Measurements from ENCODE around the gene NEK4. TPM values are rescaled to one million over a fixed set of nuclear protein-coding genes. Genes with fewer than 3 reads are reported as not detected.

Gene NEK4
- polyA plus RNA-seq, 1 donor from 2014 or later: 11.3 TPM

DNA sequence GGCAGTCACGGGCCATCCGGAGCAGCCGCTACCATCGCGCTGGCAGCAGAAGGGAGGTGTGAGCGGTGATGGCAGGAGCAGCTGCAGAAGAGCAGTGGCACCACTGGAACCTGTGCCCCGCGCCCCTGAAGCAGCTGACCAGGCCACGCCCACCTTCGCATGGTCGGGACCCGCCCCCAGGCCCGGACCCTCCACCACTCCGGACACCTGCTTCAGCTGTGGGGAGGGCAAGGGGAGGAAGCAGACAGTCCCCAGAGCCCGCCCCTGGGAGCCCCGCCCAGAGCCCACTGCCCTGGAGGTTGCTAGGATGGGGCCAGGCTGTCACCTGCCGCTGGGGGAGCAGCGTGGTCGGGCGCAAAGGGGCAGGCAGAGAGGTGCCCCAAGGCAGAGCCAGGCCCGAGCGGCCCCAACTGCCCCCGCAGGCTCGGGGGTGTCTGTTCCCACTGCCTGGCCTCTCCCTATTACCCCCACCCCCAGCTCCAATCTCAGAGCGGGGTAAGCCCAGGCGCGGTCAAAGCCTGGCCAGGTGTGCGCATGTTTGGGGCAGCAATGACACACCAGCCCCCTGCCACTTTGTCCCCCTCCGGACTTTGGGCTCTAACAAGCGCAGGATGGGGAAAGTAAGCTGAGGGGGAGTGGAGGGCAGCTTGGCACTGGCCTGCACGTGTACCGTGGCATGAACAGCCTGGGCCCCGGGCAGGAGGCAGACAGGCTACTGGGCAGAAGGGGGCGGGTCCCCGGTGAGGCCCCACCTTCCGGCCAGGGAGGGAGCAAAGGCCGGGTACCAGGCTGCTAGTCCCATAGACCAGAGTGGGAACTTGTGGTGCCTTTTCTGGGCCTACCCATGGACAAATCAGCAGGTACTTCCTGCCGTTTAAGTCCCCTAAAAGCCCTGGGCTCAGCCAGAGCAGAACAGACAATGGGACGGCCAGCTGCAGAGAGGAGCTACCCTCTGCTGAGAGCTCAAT is 56.1 kb downstream of the NEK4 start:
- H3K4me3 Mint-ChIP-seq: no peak overlapping the region
- peaks cover 0 to 1% (median under 1%) of the 10 kb centered on the region in 3 donors for H3K9me3 Mint-ChIP-seq
- peaks cover 10 to 18% (median 10%) of the 10 kb centered on the region in 3 donors for H3K4me1 Mint-ChIP-seq
- no peak overlapping the region for H3K27ac Mint-ChIP-seq
- H3K27me3 Mint-ChIP-seq: no peaks in the 10 kb centered on the region
- peaks cover 9% of the 10 kb centered on the region for H3K36me3 Mint-ChIP-seq

DNA sequence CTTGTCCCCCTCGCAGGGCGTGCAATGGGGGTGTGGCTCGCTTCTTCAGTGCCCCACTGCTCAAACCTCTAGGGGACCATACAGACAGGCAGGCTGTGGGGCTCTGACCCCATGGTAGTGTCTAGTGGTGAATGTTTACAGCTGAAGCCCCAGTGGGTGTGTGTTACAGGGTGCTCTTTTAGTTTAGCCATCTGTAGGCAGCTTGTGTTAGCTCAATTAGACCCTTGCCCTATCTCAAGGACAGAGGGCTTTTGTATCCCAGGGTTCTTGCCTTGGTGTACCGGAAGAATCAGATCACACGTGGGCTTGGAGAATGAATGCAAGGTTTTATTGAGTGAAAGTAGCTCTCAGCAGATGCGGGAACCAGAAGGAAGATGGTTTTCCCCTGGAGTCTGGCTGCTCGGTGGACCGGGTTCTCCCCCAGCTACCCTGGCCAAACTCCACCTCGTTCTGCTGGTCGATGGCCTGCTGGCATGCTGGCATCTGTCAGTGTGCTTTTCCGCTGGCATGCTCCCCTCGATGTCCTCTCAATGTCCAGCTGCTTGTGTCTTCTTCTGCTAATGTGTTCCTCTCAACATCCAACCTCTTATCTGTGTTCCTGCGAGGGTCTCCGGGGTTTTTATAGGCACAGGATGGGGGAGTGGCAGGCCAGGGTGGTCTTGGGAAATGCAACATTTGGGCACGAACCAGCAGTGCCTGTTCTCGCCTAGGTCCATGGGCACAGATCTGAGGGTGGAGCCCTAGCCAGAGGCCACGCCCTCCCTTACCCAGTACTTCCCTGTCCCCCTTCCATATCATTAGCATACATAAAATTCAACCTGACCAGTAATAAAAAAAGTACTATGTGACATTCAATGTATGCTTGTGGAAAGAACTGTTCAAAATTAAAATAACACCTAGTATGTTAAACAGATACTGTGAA is 58.2 kb downstream of the NEK4 start:
- peak overlapping the region in 2 of 3 donors; percentile 16 to 50 for H3K27ac Mint-ChIP-seq
- H3K9me3 Mint-ChIP-seq: no peaks in the 10 kb centered on the region
- peak overlapping the region in 3 of 4 donors; percentile 17 to 39 (median 38) for H3K4me3 Mint-ChIP-seq

DNA sequence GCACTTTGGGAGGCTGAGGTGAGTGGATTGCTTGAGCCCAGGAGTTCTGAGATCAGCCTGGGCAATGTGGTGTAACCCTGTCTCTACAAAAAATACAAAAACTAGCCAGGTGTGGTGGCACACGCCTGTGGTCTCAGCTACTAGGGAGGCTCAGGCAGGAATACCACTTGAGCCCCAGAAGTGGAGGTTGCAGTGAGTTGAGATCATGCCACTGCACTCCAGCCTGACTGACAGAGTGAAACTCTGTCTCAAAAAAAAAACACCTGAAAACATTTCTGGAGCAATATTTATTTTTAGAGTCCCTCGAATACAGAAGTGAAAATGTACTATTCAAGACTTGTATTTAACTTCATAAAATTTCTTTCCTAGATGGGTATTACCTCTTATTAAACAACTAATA is 60.2 kb downstream of the NEK4 start:
- no peaks in the 10 kb centered on the region for H3K9me3 Mint-ChIP-seq
- H3K27ac Mint-ChIP-seq: peak overlapping the region in 2 of 3 donors; percentile 84 to 86
- H3K4me3 Mint-ChIP-seq: peak overlapping the region in 2 of 4 donors; percentile 69 to 79
- peaks cover 24 to 29% (median 25%) of the 10 kb centered on the region in 3 donors for H3K4me1 Mint-ChIP-seq
- no peaks in the 10 kb centered on the region for H3K36me3 Mint-ChIP-seq
- H3K27me3 Mint-ChIP-seq: no peaks in the 10 kb centered on the region

More for the DNA sequence above, 58.2 kb downstream of the NEK4 start:
- no peaks in the 10 kb centered on the region for H3K27me3 Mint-ChIP-seq
- H3K36me3 Mint-ChIP-seq: peaks cover 2% of the 10 kb centered on the region
- peaks cover 16 to 24% (median 18%) of the 10 kb centered on the region in 3 donors for H3K4me1 Mint-ChIP-seq

DNA sequence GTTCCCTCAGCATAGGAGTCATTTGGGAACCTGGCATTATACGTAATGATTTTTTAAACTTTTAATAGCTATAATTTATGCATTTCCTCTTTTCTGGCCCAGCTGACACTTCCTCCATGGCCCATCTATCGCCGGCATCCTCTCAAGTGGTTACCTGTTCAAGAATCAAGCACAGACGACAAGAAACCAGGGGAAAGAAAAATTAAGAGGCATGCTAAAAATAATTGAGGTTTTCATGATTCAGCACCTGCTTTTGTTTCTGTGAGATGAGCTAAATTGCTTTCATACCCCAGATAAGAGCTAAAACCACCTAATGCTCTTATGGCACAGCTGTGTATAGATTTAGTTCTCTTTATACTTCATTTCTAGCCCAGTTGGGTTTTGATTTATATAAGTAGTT is 63.2 kb downstream of the NEK4 start:
- peaks cover 32 to 38% (median 33%) of the 10 kb centered on the region in 3 donors for H3K4me1 Mint-ChIP-seq
- H3K9me3 Mint-ChIP-seq: no peaks in the 10 kb centered on the region
- H3K4me3 Mint-ChIP-seq: peak overlapping the region; percentile 76 to 99 (median 88)

DNA sequence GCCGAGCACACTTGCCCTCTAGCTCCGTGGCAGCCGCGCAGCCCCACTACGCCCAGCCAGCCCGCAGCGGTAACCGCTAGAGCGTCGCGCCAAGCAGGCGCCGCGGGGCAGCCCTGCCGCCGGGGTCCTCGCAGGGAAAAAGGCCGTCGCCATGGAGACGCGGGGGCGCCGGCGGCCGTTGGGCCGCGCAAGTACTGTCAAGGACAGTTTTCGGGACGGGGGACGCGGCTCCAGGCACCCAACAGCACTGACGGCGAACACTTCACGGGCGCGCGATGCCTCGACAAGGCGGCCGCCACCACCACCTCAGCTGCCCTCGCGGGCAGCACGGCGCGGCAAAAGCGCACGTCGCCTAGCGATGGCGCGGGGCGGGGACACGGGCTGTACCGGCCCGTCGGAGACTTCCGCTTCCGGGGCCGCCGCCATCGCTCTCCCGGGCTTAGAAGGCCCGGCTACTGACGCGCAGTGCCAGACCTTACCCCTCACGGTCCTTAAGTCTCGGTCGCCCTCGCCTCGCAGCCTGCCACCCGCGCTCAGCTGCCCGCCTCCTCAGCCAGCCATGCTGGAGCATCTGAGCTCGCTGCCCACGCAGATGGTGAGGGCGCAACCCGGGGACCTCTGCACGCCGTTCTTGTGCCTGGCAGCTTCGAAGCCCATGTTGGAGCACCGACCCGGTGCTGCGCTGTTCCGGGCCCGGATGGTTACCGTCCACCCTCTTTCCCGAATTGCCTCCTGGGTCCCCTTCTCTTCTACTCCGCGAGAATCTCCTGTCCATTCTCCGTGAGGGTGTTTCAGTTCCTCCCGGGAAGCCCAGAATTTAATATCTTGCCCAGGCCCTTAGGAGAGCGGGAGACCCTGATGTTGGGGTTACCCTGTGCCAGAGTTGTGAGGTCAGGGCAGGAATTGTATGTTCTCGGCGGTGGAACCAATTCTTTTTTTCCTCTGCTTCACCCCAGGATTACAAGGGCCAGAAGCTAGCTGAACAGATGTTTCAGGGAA is 64.8 kb downstream of the NEK4 start, which contains the start of the genes GLT8D1 and SPCS1:
TSS of gene GLT8D1 (minus strand) at position 104 of the 999 bp plus-strand sequence. CDS start 5,331 bp downstream, outside the sequence.
TSS of gene SPCS1 (plus strand) at position 419 of the 999 bp plus-strand sequence. CDS start at position 560, 141 bp downstream.
- peak within 1 kb of the TSS; percentile 95 to 99 (median 96) for H3K27ac Mint-ChIP-seq
- H3K4me1 Mint-ChIP-seq: peaks cover 34 to 38% (median 34%) of the 10 kb centered on the region in 3 donors
- no peaks in the 10 kb centered on the region for H3K36me3 Mint-ChIP-seq
- peak within 1 kb of the TSS; percentile 96 to 99 (median 98) for H3K4me3 Mint-ChIP-seq
- no peaks in the 10 kb centered on the region for H3K9me3 Mint-ChIP-seq
- no peaks in the 10 kb centered on the region for H3K27me3 Mint-ChIP-seq

More for the DNA sequence above, 63.2 kb downstream of the NEK4 start:
- Mint-ChIP-seq H3K27ac (peak overlapping the region; percentile 67 to 99 (median 90)), H3K36me3 (no peaks in the 10 kb centered on the region), H3K27me3 (no peaks in the 10 kb centered on the region)

DNA sequence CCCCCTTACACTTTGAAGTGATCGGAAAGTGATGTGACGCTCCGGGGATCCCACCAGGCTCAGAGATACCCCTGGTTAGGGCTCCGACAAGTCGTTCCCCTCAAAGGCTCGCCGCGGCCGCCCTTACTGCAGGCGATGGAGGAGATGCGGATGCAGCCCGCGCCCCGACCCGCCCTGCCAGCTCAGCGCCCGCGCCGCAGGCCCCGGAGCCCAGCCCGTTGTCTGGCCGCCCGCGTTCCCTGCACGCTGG is 65.4 kb downstream of the NEK4 start:
- Mint-ChIP-seq H3K36me3 (no peaks in the 10 kb centered on the region), H3K4me1 (peaks cover 29 to 33% (median 29%) of the 10 kb centered on the region in 3 donors), H3K27me3 (no peaks in the 10 kb centered on the region), H3K4me3 (peak overlapping the region; percentile 96 to 99 (median 98)), H3K9me3 (no peaks in the 10 kb centered on the region), H3K27ac (peak overlapping the region; percentile 93 to 99 (median 96))

DNA sequence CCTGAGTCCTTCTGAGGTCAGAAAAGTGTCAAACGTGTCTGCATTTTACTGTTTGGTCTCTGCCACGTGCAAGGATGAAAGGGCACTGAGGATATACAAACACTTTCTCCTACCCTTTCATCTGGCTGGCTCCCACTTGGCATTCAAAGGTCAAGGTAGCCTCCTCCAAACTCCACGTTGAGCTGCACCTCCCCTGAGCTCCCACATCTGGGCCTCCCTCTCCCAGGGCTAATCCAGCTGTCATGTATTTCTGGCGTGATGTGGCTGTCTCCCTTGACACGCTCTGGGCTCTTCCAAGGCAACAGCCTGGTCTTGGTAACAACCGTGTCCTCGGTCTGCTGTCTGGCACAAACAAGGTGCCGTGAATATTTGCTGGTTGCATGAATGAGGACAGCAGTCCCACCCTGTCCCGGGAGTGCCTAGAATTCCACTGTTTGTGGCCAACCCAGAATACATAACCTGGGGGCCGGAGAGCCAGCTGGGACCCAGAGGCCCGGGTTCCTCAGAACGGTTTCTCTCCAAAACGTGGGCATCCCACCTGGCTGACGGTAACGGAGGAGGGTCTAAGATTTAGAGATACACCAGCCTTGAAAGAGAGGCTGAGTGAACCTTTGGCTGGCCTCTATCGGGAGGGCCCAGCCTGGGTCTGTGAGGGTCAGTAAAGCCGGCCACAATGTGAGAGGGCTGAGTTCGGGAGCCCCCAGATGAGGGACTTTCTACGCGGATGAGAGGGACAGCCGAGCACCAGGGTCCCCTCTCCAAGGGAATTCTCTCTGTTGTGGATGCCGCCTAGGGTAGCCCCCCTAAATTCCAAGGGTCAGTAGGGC is 65.9 kb downstream of the NEK4 start:
- peaks cover 25 to 33% (median 25%) of the 10 kb centered on the region in 3 donors for H3K4me1 Mint-ChIP-seq
- H3K36me3 Mint-ChIP-seq: no peaks in the 10 kb centered on the region

DNA sequence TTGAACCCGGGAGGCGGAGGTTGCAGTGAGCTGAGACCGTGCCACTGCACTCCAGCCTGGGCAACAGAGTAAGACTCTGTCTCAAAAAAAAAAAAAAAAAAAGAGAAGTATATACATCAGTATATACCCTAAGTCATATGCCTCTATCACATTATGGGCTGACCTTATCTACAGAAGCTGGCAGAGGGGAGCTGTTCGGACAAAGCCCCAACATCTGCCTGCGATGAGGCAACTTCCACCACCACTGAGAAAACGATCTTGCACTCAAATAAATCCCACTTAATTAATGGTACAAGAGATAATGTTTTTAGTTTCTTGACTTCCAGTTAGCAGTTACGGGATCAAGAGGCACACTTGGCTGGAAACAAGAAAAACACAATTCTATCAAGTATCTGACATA is 67.4 kb downstream of the NEK4 start:
- Mint-ChIP-seq H3K36me3 (no peaks in the 10 kb centered on the region), H3K9me3 (no peaks in the 10 kb centered on the region), H3K4me1 (peaks cover 23 to 33% (median 23%) of the 10 kb centered on the region in 3 donors), H3K27ac (peak overlapping the region in 1 of 3 donors; percentile 56), H3K27me3 (no peaks in the 10 kb centered on the region), H3K4me3 (peak overlapping the region in 2 of 4 donors; percentile 51 to 99)

More for the DNA sequence above, 65.9 kb downstream of the NEK4 start:
- Mint-ChIP-seq H3K27me3 (no peaks in the 10 kb centered on the region), H3K9me3 (no peaks in the 10 kb centered on the region), H3K4me3 (peak overlapping the region; percentile 96 to 99 (median 98)), H3K27ac (peak overlapping the region; percentile 93 to 99 (median 96))

DNA sequence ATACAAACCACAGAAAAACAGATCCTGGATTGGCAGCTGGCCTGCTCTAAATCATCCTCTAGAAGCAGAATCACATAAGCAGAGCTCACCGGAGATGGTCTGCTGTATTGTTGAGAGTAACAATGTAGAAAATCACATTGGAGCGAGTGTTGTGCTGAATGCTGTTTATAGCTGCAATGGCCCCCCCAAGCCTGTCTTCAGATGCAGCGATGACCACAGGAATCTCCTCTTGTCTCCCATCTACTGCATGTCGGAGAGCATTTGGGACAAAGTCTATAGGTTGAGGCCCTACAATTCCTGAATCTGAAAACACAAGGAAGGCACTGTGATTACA is 73.1 kb downstream of the NEK4 start:
- Mint-ChIP-seq H3K27me3 (no peaks in the 10 kb centered on the region), H3K4me3 (peak overlapping the region in 1 of 4 donors; percentile 16), H3K36me3 (peaks cover 4% of the 10 kb centered on the region), H3K27ac (peak overlapping the region; percentile 2 to 80 (median 61)), H3K4me1 (peaks cover 0 to 6% (median 2%) of the 10 kb centered on the region in 3 donors), H3K9me3 (no peaks in the 10 kb centered on the region)

DNA sequence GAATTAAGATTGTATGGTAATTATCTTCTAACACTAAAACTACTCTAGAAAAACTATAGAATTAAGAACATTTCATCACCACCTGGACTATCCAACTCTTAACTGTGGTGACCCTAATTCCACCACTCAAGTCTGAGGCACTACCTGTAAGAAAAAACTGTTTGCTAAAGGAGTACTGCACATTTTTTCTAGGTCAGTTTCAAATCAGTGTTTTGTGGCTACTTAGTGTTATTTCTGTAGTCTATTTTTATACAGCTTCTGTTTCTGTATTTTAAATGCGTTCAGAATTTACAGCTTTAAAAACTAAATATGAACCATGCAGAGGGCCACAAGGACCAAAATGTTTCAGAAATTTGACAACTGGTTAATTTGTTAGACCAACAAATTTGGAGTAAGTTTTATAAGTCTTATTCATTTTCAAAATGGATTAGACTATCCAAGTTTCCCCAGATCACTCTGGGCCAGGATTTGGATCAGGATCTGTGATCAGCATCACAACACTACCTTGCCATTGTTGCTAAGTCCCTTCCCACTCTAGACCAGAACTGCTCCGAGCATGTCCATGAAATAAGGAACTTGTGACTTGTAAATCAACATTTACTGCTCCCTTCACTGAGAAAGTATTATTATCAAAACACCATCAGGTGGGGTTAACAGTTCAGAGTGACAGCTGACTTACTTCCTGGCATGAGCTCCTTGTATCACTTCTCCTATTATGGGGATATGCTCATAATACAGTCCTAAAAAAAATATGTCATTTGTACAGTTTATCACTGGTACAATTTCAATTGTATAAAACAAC is 73.7 kb downstream of the NEK4 start:
- Mint-ChIP-seq H3K27me3 (no peaks in the 10 kb centered on the region), H3K4me1 (peaks cover 0 to 6% (median 2%) of the 10 kb centered on the region in 3 donors), H3K27ac (peak overlapping the region; percentile 2 to 80 (median 61)), H3K9me3 (no peaks in the 10 kb centered on the region), H3K4me3 (peak overlapping the region in 1 of 4 donors; percentile 16), H3K36me3 (peaks cover 4% of the 10 kb centered on the region)

DNA sequence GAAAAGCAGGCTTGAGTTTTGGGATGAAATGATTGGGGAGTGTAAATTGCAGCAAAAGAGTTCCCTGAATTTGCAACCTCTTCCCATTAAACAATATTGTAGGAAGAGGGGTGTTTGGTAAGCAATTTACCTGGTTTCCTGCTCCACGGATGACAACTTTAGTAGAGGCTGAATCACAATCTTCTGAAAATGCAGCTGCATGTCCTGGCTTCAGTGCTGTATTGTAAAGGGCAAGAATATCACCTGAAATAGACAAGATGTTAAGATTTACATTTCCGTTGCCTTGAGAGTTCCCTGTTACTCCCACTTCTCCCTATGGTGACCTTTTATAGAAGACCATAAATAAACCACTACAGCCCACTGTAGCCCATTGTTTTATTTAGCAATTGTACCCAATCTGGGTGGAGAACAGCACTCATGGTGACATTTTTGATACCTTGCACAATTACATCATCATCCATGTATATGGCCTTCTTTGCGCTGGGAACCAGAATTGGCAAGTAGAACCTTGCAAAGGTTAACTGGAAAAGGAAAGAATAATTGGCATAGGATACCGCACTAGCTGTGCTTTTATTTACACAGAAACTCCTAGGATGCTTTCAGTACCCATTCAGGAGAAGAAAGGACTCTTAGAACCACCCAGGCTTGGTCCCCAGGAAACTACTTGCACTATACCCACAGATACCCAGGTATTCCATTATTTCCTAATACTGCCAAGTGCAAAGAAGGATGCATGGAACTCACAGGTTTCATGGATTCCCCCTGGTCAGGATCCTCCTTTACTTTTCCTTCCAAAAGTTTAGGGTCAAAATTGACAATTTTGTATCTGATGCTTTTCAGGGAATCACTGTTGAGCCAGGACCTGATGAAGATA is 74.7 kb downstream of the NEK4 start:
- peak overlapping the region in 2 of 3 donors; percentile 28 to 41 for H3K27ac Mint-ChIP-seq
- no peaks in the 10 kb centered on the region for H3K27me3 Mint-ChIP-seq
- no peaks in the 10 kb centered on the region for H3K9me3 Mint-ChIP-seq
- H3K4me3 Mint-ChIP-seq: no peak overlapping the region
- H3K4me1 Mint-ChIP-seq: peaks cover 0 to 3% (median under 1%) of the 10 kb centered on the region in 3 donors
- H3K36me3 Mint-ChIP-seq: peaks cover 4% of the 10 kb centered on the region

Measured in IgD-negative memory B cell (primary cell).